Right lobe of liver (tissue), 6 donors: Measurements from ENCODE around the gene ATP2A1. TPM values are rescaled to one million over a fixed set of nuclear protein-coding genes. Genes with fewer than 3 reads are reported as not detected.

Experiments used
- ATAC-seq, 4 donors: fragments of 200-7000 bp; cut with Tn5 transposase; one replicate each; pipeline ENCODE4 v1.9.1; 2020; ENCODE audit warnings: mild to moderate bottlenecking in 4 of 4, moderate library complexity in 4 of 4
- DNase-seq, 3 donors: peaks; one replicate each; pipeline ENCODE4 v3.0.0-alpha.2; 2020
- H3K27ac ChIP-seq, 3 donors: fragments of 200-600 bp; one replicate each; pipeline ENCODE4 v1.8.0; 2022
- H3K27me3 ChIP-seq, 2 donors: fragments of 200-600 bp; one replicate each; pipeline ENCODE4 v1.8.0; 2022
- H3K36me3 ChIP-seq, 4 donors: fragments of 200-600 bp; sonication (generic) in 1 of 4; one replicate each; pipeline versions ENCODE4 v1.5.1 to v1.8.0; 2017 to 2022; ENCODE audit warnings: control low read depth in 1 of 4
- H3K4me1 ChIP-seq, 4 donors: fragments of 200-600 bp; sonication (generic) in 1 of 4; one replicate each; pipeline versions ENCODE4 v1.5.1 to v1.8.0; 2017 to 2022; ENCODE audit warnings: control low read depth in 1 of 4
- H3K4me3 ChIP-seq, 3 donors: fragments of 200-600 bp; one replicate each; pipeline ENCODE4 v1.8.0; 2022
- H3K9me3 ChIP-seq, 4 donors: fragments of 200-600 bp; sonication (generic) in 1 of 4; one replicate each; pipeline versions ENCODE4 v1.5.1 to v1.8.0; 2017 to 2022; ENCODE audit warnings: control low read depth in 1 of 4
- CTCF ChIP-seq, 4 donors: fragments of 200-600 bp in 3 of 4; fragments of 450-650 bp in 1 of 4; IDR thresholded peaks; one replicate each; pipeline versions ENCODE4 v1.5.1 to v1.8.0; 2016 to 2022; ENCODE audit warnings: antibody characterized with exemption in 4 of 4, mild to moderate bottlenecking in 2 of 4
- POLR2A ChIP-seq: fragments of 450-650 bp; IDR thresholded peaks from one replicate; pipeline ENCODE4 v1.6.1; 2017; ENCODE audit warnings: antibody characterized with exemption, mild to moderate bottlenecking
- WGBS: methylation state at CpG from one replicate; pipeline ENCODE4 v1.1.6; 2018; ENCODE audit warnings: low coverage, low lambda C conversion rate; ENCODE audit not compliant: insufficient coverage; ENCODE audit errors: missing lambda C conversion rate; 5-methylcytosine and 5-hydroxymethylcytosine counted together
- intact Hi-C, 2 donors: fragments of 100-400 bp; cut with DNase I; formaldehyde crosslinking; loops; one replicate each; pipeline versions ENCODE4 v1.11.2 to v1.14.1; 2022
- total RNA-seq, 6 experiments: library from RNA; depleted of rRNA in 2 of 6; stranded (reverse); fragments of >200 nt in 2 of 6; fragmentation: NEBNext Ultra II Directional in 3 of 6; extraction: Animal tissue kit (Norgen Biotek cat#: 25700) in 3 of 6; gene quantifications; one replicate each; pipeline versions ENCODE4 v1.1.0 to v1.2.4, GENCODE V29; 2016 to 2023
- donor health status: DM: no; HTN: yes; CAD: no.
- donor health status: DM: no; HTN: no; CAD: no.
- donor health status: DM: no; HTN: no; CAD: no.
- donor health status: DM: no; HTN: yes; CAD: no.
- donor health status: DM: no; HTN: yes; CAD: no.

Gene ATP2A1
- total RNA-seq, 6 experiments from 2014 or later = 0.42 to 3.6 (median 0.77) TPM

- peaks cover 0 to 19% (median 11%) of the 10 kb centered on the region in 4 donors for H3K36me3 ChIP-seq
- intact Hi-C loops = no loop called here
Measured at GRCh38 chr16:28874406-28874805, 3.9 kb upstream of the ATP2A1 start.

GRCh38 chr16:28875134-28876018 lies 2.9 kb upstream of the ATP2A1 start:
- no peak for TF ChIP-seq POLR2A
- TF ChIP-seq CTCF (IDR thresholded peaks at IDR 0.05) = no peak

More at GRCh38 chr16:28874406-28874805, 3.9 kb upstream of the ATP2A1 start:
- WGBS = 100% methylated on average over 1 of the region's 6 CpGs
- Histone ChIP-seq H3K4me1 (peaks cover 0 to 4% (median 2%) of the 10 kb centered on the region in 4 donors), H3K27me3 (no peaks in the 10 kb centered on the region), H3K4me3 (no peak overlapping the region), H3K27ac (no peak overlapping the region), H3K9me3 (no peaks in the 10 kb centered on the region)
- TF ChIP-seq POLR2A = no peak
- TF ChIP-seq CTCF (IDR thresholded peaks at IDR 0.05) = no peak
- ATAC-seq = no peak
- DNase-seq = no peak

GRCh38 chr16:28876019-28876659 lies 2.1 kb upstream of the ATP2A1 start:
- intact Hi-C loops = no loop called here
- 67% methylated on average over 1 of the region's 17 CpGs for WGBS
- TF ChIP-seq CTCF (IDR thresholded peaks at IDR 0.05) (no peak), POLR2A (no peak)
- Histone ChIP-seq H3K9me3 (no peaks in the 10 kb centered on the region), H3K36me3 (peaks cover 0 to 5% (median 3%) of the 10 kb centered on the region in 4 donors), H3K27me3 (no peaks in the 10 kb centered on the region), H3K4me1 (peaks cover 0 to 6% (median 3%) of the 10 kb centered on the region in 4 donors), H3K27ac (no peak overlapping the region), H3K4me3 (no peak overlapping the region)
- DNase-seq = no peak
- ATAC-seq = no peak

More at GRCh38 chr16:28875134-28876018, 2.9 kb upstream of the ATP2A1 start:
- no peaks in the 10 kb centered on the region for H3K9me3 ChIP-seq
- H3K36me3 ChIP-seq = peaks cover 0 to 9% (median 6%) of the 10 kb centered on the region in 4 donors
- intact Hi-C loops = no loop called here
- DNase-seq (no peak), ATAC-seq (no peak)
- H3K27me3 ChIP-seq = no peaks in the 10 kb centered on the region
- 41% methylated on average over 2 of the region's 13 CpGs for WGBS
- no peak overlapping the region for H3K4me3 ChIP-seq
- no peak overlapping the region for H3K27ac ChIP-seq
- H3K4me1 ChIP-seq = peaks cover 0 to 6% (median 3%) of the 10 kb centered on the region in 4 donors

GRCh38 chr16:28876973-28877654 lies 1.2 kb upstream of the ATP2A1 start:
- ATAC-seq (no peak), DNase-seq (no peak)
- intact Hi-C loops = no loop called here
- H3K4me1 ChIP-seq = peaks cover 0 to 6% (median 3%) of the 10 kb centered on the region in 4 donors
- H3K4me3 ChIP-seq = no peak overlapping the region
- no peak overlapping the region for H3K27ac ChIP-seq
- H3K36me3 ChIP-seq = peaks cover 0 to 2% (median 0%) of the 10 kb centered on the region in 4 donors
- H3K27me3 ChIP-seq = no peaks in the 10 kb centered on the region
- no peaks in the 10 kb centered on the region for H3K9me3 ChIP-seq
- 62% methylated on average over 9 of the region's 12 CpGs for WGBS
- TF ChIP-seq CTCF (IDR thresholded peaks at IDR 0.05) = no peak
- TF ChIP-seq POLR2A = no peak
